ENCODE measurements around the gene ROR1. TPM values are rescaled to one million over a fixed set of nuclear protein-coding genes. Genes with fewer than 3 reads are reported as not detected.

Gene ROR1
- polyA plus RNA-seq, 1 of the 3 experiments (the other 2 are of a cell fraction) = 4.0 TPM

GRCh38 chr1:63958556-63958955 lies 184.7 kb downstream of the ROR1 start (continued):
- TF ChIP-seq EP300 (IDR thresholded peaks at IDR 0.05; ENCODE audit: borderline replicate concordance in 1 of 2, low read depth in 1 of 2, low read length in 1 of 2) (no peak), NRF1 (IDR thresholded peaks at IDR 0.05; ENCODE audit: low read depth, low read length) (no peak)
- TF ChIP-seq, protein P1, sequence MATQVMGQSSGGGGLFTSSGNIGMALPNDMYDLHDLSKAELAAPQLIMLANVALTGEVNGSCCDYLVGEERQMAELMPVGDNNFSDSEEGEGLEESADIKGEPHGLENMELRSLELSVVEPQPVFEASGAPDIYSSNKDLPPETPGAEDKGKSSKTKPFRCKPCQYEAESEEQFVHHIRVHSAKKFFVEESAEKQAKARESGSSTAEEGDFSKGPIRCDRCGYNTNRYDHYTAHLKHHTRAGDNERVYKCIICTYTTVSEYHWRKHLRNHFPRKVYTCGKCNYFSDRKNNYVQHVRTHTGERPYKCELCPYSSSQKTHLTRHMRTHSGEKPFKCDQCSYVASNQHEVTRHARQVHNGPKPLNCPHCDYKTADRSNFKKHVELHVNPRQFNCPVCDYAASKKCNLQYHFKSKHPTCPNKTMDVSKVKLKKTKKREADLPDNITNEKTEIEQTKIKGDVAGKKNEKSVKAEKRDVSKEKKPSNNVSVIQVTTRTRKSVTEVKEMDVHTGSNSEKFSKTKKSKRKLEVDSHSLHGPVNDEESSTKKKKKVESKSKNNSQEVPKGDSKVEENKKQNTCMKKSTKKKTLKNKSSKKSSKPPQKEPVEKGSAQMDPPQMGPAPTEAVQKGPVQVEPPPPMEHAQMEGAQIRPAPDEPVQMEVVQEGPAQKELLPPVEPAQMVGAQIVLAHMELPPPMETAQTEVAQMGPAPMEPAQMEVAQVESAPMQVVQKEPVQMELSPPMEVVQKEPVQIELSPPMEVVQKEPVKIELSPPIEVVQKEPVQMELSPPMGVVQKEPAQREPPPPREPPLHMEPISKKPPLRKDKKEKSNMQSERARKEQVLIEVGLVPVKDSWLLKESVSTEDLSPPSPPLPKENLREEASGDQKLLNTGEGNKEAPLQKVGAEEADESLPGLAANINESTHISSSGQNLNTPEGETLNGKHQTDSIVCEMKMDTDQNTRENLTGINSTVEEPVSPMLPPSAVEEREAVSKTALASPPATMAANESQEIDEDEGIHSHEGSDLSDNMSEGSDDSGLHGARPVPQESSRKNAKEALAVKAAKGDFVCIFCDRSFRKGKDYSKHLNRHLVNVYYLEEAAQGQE (IDR thresholded peaks at IDR 0.05; ENCODE audit: low read depth, low read length) = no peak

- no peak overlapping the region for H3K4me3 ChIP-seq (ENCODE audit: low read depth in 2 of 2, low read length in 1 of 2)
- no peaks in the 10 kb centered on the region for H3K79me2 ChIP-seq (ENCODE audit: insufficient read depth)
- H3K9me3 ChIP-seq = no peaks in the 10 kb centered on the region
- no peak for TF ChIP-seq MXI1 (IDR thresholded peaks at IDR 0.05; ENCODE audit: low read depth, low read length)
- no peak for TF ChIP-seq USF1 (IDR thresholded peaks at IDR 0.05; ENCODE audit: borderline replicate concordance, low read depth)
- no peak for TF ChIP-seq GATA2 (CRISPR knock-in tag; IDR thresholded peaks at IDR 0.05)
- no peak for TF ChIP-seq RAD21 (IDR thresholded peaks at IDR 0.05; ENCODE audit: low read length)
- TF ChIP-seq GABPA (IDR thresholded peaks at IDR 0.05; ENCODE audit: low read depth) = no peak
- no peak for TF ChIP-seq ELF1 (IDR thresholded peaks at IDR 0.05)
- TF ChIP-seq TAF1 (IDR thresholded peaks at IDR 0.05; ENCODE audit: borderline replicate concordance, low read depth, low read length) = no peak
- no peak for TF ChIP-seq MAX (IDR thresholded peaks at IDR 0.05; ENCODE audit: low read depth)
- TF ChIP-seq NRF1 (IDR thresholded peaks at IDR 0.05; ENCODE audit: low read depth, low read length) = no peak
- no peak for TF ChIP-seq POLR2AphosphoS5 (IDR thresholded peaks at IDR 0.05; ENCODE audit: low read depth, low read length)
- no peak for TF ChIP-seq TCF12 (IDR thresholded peaks at IDR 0.05)
- TF ChIP-seq IRF3 (IDR thresholded peaks at IDR 0.05; ENCODE audit: low read depth, low read length) = no peak
- TF ChIP-seq SIN3A (IDR thresholded peaks at IDR 0.05; ENCODE audit: borderline replicate concordance, low read depth, low read length) = no peak
- TF ChIP-seq YY1 (IDR thresholded peaks at IDR 0.05; ENCODE audit: low read depth) = no peak
- no peaks in the 10 kb centered on the region for H3K9me2 ChIP-seq
- no peaks in the 10 kb centered on the region for H3K27me3 ChIP-seq (ENCODE audit: insufficient read depth)
- H3F3A ChIP-seq (replicated peaks; ENCODE audit: insufficient read depth) = no peaks in the 10 kb centered on the region
- H4K20me1 ChIP-seq (ENCODE audit: insufficient read depth) = no peaks in the 10 kb centered on the region
- no peak for DNase-seq
- H3K9ac ChIP-seq = no peak overlapping the region
- H3K4me1 ChIP-seq (ENCODE audit: control insufficient read depth in 1 of 2, insufficient read depth in 2 of 2, low read depth in 1 of 2, low read length in 1 of 2) = peaks cover 0 to 2% of the 10 kb centered on the region in 2 experiments; a peak in 1 of 4 replicates
- no peak overlapping the region for H2AFZ ChIP-seq (ENCODE audit: low read depth)
- POLR2A ChIA-PET = no interaction called here
- no peak overlapping the region for H3K4me2 ChIP-seq
- 89% methylated on average over 5 of the region's 5 CpGs for WGBS (ENCODE audit: low lambda C conversion rate)
- CTCF ChIA-PET = interaction anchor here (1.6 kb wide), 1 partner anchor 12 kb away, joined by 4 read pairs; no protein-coding TSS in a partner anchor
- H3K27ac ChIP-seq (ENCODE audit: low read depth in 2 of 2, low read length in 1 of 2) = no peak overlapping the region
- no peaks in the 10 kb centered on the region for H3K36me3 ChIP-seq (replicated peaks in 1 of 2; ENCODE audit: control insufficient read depth in 1 of 2, insufficient read depth in 2 of 2, low read length in 1 of 2)
Observed at GRCh38 chr1:63960326-63960725, 186.5 kb downstream of the ROR1 start.
